ENCODE data around the gene ZNF483. TPM values are rescaled to one million over a fixed set of nuclear protein-coding genes. Genes with fewer than 3 reads are reported as not detected.

ZNF483 gene
- total RNA-seq, 2 experiments from 2014 or later: 0.06 to 3.2 TPM

- no peak overlapping the region for H3K27ac ChIP-seq (ENCODE audit: low read depth, low read length, poor library complexity, severe bottlenecking)
- no peak overlapping the region for H2AFZ ChIP-seq (ENCODE audit: low read length)
- H3K4me2 ChIP-seq (ENCODE audit: low read length): no peak overlapping the region
- no peak overlapping the region for H3K4me3 ChIP-seq (ENCODE audit: low read depth, low read length, poor library complexity, severe bottlenecking)
- no peaks in the 10 kb centered on the region for H3K79me2 ChIP-seq (ENCODE audit: insufficient read depth, low read depth, low read length)
- no peak for DNase-seq (ENCODE audit: low spot score)
- POLR2A ChIA-PET: interaction anchor here (0.5 to 0.7 kb wide), 2 partner anchors 9 to 33 kb away, joined by 3 read pairs; no protein-coding TSS in a partner anchor
- H3K36me3 ChIP-seq (ENCODE audit: insufficient read depth, low read length): no peaks in the 10 kb centered on the region
- H3K9me3 ChIP-seq (ENCODE audit: low read length): no peaks in the 10 kb centered on the region
- TF ChIP-seq EZH2phosphoT487 (IDR thresholded peaks at IDR 0.05; ENCODE audit: borderline replicate concordance, low read depth, low read length) (no peak), CTCF (conservative IDR thresholded peaks at IDR 0.05; ENCODE audit: low read length) (no peak)
- H3K9me2 ChIP-seq (ENCODE audit: insufficient read depth, low read length): no peaks in the 10 kb centered on the region
- intact Hi-C loops (cut with micrococcal nuclease; ENCODE audit: unreplicated experiment): no loop called here
- CTCF ChIA-PET (ENCODE audit: unreplicated experiment): no interaction called here
- H4K20me1 ChIP-seq (ENCODE audit: insufficient read depth, low read length): no peaks in the 10 kb centered on the region
- no peaks in the 10 kb centered on the region for H3K4me1 ChIP-seq (ENCODE audit: insufficient read depth, low read length, poor library complexity, severe bottlenecking)
- no TSS peak for BruUV-seq (replicated peaks)
These were observed 63.9 kb downstream of the ZNF483 start for GRCh38 chr9:111588846-111589245.

- DNase-seq (ENCODE audit: low spot score): peak; percentile 66
These were observed 73.1 kb downstream of the ZNF483 start for GRCh38 chr9:111597852-111598732.

More at GRCh38 chr9:111597852-111598732, 73.1 kb downstream of the ZNF483 start:
- intact Hi-C loops (cut with micrococcal nuclease; ENCODE audit: unreplicated experiment): loop anchor here (5.0 to 10.0 kb wide), 2 partner anchors 94 to 477 kb away; no protein-coding TSS in a partner anchor
- Histone ChIP-seq H3K4me1 (ENCODE audit: insufficient read depth, low read length, poor library complexity, severe bottlenecking) (peaks cover 4% of the 10 kb centered on the region), H3K4me3 (ENCODE audit: low read depth, low read length, poor library complexity, severe bottlenecking) (peak overlapping the region; percentile 43), H2AFZ (ENCODE audit: low read length) (peak overlapping the region; percentile 55), H3K9me3 (ENCODE audit: low read length) (no peaks in the 10 kb centered on the region), H3K4me2 (ENCODE audit: low read length) (peak overlapping the region; percentile 64), H4K20me1 (ENCODE audit: insufficient read depth, low read length) (no peaks in the 10 kb centered on the region), H3K79me2 (ENCODE audit: insufficient read depth, low read depth, low read length) (no peaks in the 10 kb centered on the region), H3K27ac (ENCODE audit: low read depth, low read length, poor library complexity, severe bottlenecking) (no peak overlapping the region), H3K9me2 (ENCODE audit: insufficient read depth, low read length) (no peaks in the 10 kb centered on the region), H3K36me3 (ENCODE audit: insufficient read depth, low read length) (no peaks in the 10 kb centered on the region)
- BruUV-seq (replicated peaks): no TSS peak
- POLR2A ChIA-PET: interaction anchor here (1.4 kb wide), 1 partner anchor 35 kb away, joined by 3 read pairs; no protein-coding TSS in a partner anchor
- CTCF ChIA-PET (ENCODE audit: unreplicated experiment): no interaction called here
- peak; percentile 89 for TF ChIP-seq CTCF (conservative IDR thresholded peaks at IDR 0.05; ENCODE audit: low read length)
- no peak for TF ChIP-seq EZH2phosphoT487 (IDR thresholded peaks at IDR 0.05; ENCODE audit: borderline replicate concordance, low read depth, low read length)

Measured in OCI-LY7 (cell line).